ENCODE results near the gene NAP1L4.

GRCh38 chr11:2931420-2931746 lies 60.7 kb downstream of the NAP1L4 start:
- TF ChIP-seq POLR2A (IDR thresholded peaks at IDR 0.05): no peak
- TF ChIP-seq, protein P1, sequence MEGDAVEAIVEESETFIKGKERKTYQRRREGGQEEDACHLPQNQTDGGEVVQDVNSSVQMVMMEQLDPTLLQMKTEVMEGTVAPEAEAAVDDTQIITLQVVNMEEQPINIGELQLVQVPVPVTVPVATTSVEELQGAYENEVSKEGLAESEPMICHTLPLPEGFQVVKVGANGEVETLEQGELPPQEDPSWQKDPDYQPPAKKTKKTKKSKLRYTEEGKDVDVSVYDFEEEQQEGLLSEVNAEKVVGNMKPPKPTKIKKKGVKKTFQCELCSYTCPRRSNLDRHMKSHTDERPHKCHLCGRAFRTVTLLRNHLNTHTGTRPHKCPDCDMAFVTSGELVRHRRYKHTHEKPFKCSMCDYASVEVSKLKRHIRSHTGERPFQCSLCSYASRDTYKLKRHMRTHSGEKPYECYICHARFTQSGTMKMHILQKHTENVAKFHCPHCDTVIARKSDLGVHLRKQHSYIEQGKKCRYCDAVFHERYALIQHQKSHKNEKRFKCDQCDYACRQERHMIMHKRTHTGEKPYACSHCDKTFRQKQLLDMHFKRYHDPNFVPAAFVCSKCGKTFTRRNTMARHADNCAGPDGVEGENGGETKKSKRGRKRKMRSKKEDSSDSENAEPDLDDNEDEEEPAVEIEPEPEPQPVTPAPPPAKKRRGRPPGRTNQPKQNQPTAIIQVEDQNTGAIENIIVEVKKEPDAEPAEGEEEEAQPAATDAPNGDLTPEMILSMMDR (IDR thresholded peaks at IDR 0.05): no peak
